IPS-18c (cell line): Measurements from ENCODE around the gene PCDHGB4.
"Not testable (repeated sequence)": the region's sequence is repeated elsewhere in the genome, so short reads cannot be mapped to it uniquely, and the experiment has no call there.

Experiments used
- H3K4me3 ChIP-seq: 2 replicates; pipeline ENCODE4 v1.7.0; 2013; ENCODE audit warnings: low read depth, mild to moderate bottlenecking, low read length, moderate library complexity; ENCODE audit not compliant: insufficient read depth
- H3K9me3 ChIP-seq: one replicate; pipeline ENCODE4 v1.6.1; 2013; ENCODE audit warnings: mild to moderate bottlenecking, low read length, moderate library complexity; ENCODE audit not compliant: control insufficient read depth, insufficient read depth

The PCDHGB4 gene

GRCh38 chr5:141360685-141361084, 26.8 kb upstream of the PCDHGB4 start:
- H3K9me3 ChIP-seq: peaks cover 28% of the 10 kb centered on the region
- H3K4me3 ChIP-seq: no peak overlapping the region; the same call in 1 of the 2 replicates

GRCh38 chr5:141362719-141363118, 24.8 kb upstream of the PCDHGB4 start:
- H3K4me3 ChIP-seq: no peak overlapping the region
- H3K9me3 ChIP-seq: peaks cover 23% of the 10 kb centered on the region

GRCh38 chr5:141363952-141364660, 23.4 kb upstream of the PCDHGB4 start, which contains the start of gene PCDHGA5:
Gene PCDHGA5, plus strand, starts transcription at chr5:141364162. Its CDS starts 169 bp downstream, at chr5:141364331.
- peaks cover 23% of the 10 kb centered on the region for H3K9me3 ChIP-seq
- 0 out of 2 replicates have a peak within 1 kb of the TSS, but pooled peaks have one; percentile 9 for H3K4me3 ChIP-seq

- H3K9me3 ChIP-seq: peaks cover 16% of the 10 kb centered on the region
- H3K4me3 ChIP-seq: no peak overlapping the region
Measured at GRCh38 chr5:141366016-141366896, 21.2 kb upstream of the PCDHGB4 start.

- Histone ChIP-seq H3K9me3 (peaks cover 16% of the 10 kb centered on the region), H3K4me3 (no peak within 1 kb of the TSS)
Measured at GRCh38 chr5:141369994-141370848, 17.3 kb upstream of the PCDHGB4 start, which contains the start of gene PCDHGB3. Gene PCDHGB3, plus strand, starts transcription at chr5:141370242. Its CDS starts 153 bp downstream, at chr5:141370395.

GRCh38 chr5:141371572-141372475, 15.7 kb upstream of the PCDHGB4 start:
- peaks cover 17% of the 10 kb centered on the region for H3K9me3 ChIP-seq

GRCh38 chr5:141373673-141374317, 13.7 kb upstream of the PCDHGB4 start, which contains the start of gene PCDHGA6:
Gene PCDHGA6, plus strand, starts transcription at chr5:141373891. Its CDS starts 193 bp downstream, at chr5:141374084.
- Histone ChIP-seq H3K4me3 (no peak within 1 kb of the TSS; the same call in 1 of the 2 replicates), H3K9me3 (peaks cover 17% of the 10 kb centered on the region)

More at GRCh38 chr5:141371572-141372475, 15.7 kb upstream of the PCDHGB4 start:
- no peak overlapping the region for H3K4me3 ChIP-seq

GRCh38 chr5:141374627-141375026, 12.9 kb upstream of the PCDHGB4 start:
- Histone ChIP-seq H3K4me3 (no peak overlapping the region; the same call in 1 of the 2 replicates), H3K9me3 (peaks cover 17% of the 10 kb centered on the region)

- H3K9me3 ChIP-seq: peaks cover 20% of the 10 kb centered on the region
- H3K4me3 ChIP-seq: not testable (repeated sequence)
Measured at GRCh38 chr5:141375444-141376155, 11.9 kb upstream of the PCDHGB4 start.

GRCh38 chr5:141382469-141383294, 4.8 kb upstream of the PCDHGB4 start, which contains the start of gene PCDHGA7:
Gene PCDHGA7, plus strand, starts transcription at chr5:141382742. Its CDS starts 158 bp downstream, at chr5:141382900.
- Histone ChIP-seq H3K9me3 (peaks cover 10% of the 10 kb centered on the region), H3K4me3 (no peak within 1 kb of the TSS; the same call in 1 of the 2 replicates)

GRCh38 chr5:141383345-141383744, 4.2 kb upstream of the PCDHGB4 start:
- no peak overlapping the region for H3K4me3 ChIP-seq

GRCh38 chr5:141384471-141385267, 2.8 kb upstream of the PCDHGB4 start:
- H3K4me3 ChIP-seq: no peak overlapping the region
- peaks cover 22% of the 10 kb centered on the region for H3K9me3 ChIP-seq

More at GRCh38 chr5:141383345-141383744, 4.2 kb upstream of the PCDHGB4 start:
- peaks cover 13% of the 10 kb centered on the region for H3K9me3 ChIP-seq

- H3K9me3 ChIP-seq: peaks cover 24% of the 10 kb centered on the region
- peak overlapping the region; percentile 20; the same call in 1 of the 2 replicates for H3K4me3 ChIP-seq
Measured at GRCh38 chr5:141388661-141389060, 1.2 kb downstream of the PCDHGB4 start.
